GM04503 (cell line): ENCODE data around the gene HSD3B2.

ENCODE experiments used
- DNase-seq: peaks from one replicate; pipeline ENCODE4 v3.0.0-alpha.2; 2012; ENCODE audit warnings: low read depth

HSD3B2 gene

DNA sequence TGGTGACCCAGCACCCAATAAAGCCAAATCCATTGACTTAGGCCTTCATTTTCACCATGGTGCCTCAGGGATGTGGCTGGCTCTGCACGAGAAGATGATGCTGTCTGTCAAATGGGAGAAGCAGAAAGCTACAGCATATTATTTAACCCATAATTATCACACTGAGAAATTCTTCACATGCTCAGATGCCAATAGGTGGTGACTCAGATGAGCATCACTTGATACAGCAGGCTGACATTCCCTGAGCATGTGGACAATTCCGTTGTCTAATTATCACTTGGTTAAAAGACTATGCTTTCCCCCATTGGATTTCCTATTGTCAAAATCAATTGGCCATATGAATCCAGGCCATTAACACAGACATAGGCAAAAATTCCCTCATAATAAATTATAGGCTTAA lies 48.0 kb downstream of the HSD3B2 start:
- DNase-seq, result no peak

GRCh38 chr1:119463569-119463968 lies 48.6 kb downstream of the HSD3B2 start:
- DNase-seq, result no peak

- DNase-seq, result no peak
These were observed 51.5 kb downstream of the HSD3B2 start for GRCh38 chr1:119466445-119466844.

DNA sequence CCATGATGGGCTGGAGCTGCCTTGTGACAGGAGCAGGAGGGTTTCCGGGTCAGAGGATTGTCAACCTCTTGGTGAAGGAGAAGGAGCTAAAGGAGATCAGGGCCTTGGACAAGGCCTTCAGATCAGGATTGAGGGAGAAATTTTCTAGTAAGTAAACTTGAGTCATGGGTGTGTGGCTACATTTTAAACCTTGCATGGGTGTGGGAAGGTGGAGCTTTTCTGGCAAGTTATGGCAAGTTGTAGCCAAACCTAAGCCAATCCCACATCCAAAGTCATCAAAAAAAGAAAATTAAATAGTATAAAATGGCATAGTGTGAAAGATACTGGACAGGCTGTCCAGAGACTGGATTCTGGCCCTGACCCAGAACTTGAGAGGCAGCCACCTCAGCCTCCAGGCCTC lies 52.3 kb downstream of the HSD3B2 start:
- no peak for DNase-seq

DNA sequence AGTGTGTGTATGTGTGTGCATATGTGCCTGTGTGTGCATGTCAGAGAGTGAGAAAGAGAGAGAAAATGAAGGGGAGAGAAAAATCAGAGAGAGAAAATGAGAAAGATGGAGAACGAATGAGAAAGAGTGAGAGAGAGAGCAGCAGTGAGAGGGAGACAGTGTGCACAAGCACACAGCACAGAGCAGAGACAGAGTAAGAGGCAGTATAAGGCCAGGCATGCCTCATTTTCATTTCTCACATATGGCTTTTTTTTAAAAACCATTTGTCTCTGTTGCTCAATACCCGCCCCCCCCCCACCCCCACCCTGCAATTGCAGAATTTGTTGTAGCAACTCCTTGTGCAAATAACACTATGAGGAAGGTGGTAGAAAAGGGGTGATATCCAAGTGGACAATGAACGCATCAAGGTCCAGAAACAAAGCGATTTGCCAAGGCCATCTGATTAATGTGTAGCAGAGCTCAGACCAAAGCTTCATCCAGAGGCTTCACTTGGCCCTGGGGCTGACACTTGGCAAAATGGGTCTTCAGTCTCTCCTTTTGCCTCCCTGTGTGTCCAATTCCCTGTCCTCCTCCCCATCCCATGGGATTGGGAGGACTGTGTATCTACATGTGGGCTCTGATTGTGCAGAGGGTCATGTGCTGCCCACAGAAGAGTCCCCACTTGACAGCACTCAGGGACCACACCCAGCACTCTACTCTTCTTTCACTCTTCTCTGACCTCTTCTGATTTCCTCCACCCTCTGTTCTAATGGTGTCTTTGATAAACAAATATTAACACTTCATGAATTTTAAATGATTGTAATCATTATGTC lies 53.1 kb downstream of the HSD3B2 start:
- no peak for DNase-seq

DNA sequence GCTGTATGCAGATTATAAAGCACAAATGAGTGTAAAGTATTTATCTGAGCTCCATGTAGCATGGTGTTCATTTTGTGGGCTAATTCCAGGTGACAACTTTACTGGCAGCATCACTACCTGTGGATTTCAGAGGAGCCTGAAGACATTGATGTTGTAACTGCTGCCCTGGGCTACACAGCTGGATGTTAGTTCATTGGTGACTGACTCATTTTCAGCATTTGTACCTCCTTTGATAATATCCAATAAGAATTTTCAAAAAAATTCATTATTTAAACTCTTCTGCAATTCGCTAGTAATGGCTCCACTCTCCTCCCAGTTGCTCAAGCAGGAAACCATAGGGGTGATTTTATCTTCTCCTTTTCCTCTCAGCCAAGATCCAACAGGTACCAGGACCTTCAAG lies 54.8 kb downstream of the HSD3B2 start:
- DNase-seq, result no peak

- no peak for DNase-seq
These were observed 55.4 kb downstream of the HSD3B2 start for GRCh38 chr1:119470377-119470776.

DNA sequence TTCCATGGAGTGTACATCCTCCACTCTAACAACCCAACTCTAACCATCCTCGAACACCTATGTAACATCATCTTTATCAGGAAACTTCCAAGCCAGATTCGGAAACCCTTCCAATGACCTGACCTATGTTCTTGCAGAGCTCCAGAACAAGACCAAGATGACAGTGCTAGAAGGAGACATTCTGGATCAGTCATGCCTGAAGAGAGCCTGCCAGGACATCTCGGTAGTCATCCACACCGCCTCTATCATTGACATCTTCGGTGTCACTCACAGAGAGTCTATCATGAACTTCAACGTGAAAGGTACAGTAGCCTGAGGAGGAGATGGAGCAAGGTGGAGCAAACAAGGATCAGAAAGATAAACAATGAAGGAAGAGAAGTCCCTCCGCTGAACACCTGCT lies 56.0 kb downstream of the HSD3B2 start:
- DNase-seq, result no peak

- DNase-seq, result no peak
These were observed 56.6 kb downstream of the HSD3B2 start for GRCh38 chr1:119471566-119471965.

DNA sequence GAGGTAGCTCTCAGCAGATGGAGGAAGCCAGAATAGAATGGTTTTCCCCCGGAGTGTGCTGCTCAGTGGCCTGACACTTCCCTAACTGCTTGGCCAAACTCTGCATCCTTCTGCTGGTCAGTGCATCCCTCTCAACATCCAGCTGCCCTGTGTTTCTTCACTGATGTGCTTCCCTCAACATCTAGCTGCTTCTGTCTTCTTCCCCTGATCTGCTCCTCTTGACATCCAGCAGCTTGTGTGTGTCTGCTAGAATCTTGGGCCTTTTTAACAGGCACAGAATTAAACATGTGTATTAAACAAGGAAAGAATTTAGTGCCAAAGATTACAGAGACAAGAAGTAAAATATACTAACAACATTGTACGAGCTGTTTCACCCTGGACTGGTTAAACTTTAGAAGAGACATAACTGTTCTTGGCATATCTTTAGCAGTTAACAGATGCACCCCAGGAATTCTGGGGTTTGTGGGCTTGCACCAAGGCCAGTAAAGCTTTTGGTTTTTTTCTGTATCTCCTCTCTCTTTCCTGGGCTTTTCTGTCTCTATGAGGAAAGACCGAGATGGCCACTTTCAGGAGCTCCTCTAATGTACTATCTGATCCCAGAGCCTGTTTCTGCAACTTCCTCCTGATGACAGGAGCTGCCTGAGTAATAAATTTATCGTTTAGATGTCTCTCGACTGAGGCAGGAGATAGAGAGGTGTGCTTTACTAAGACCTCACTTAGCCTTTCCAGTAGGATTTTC lies 57.3 kb downstream of the HSD3B2 start:
- DNase-seq, result no peak
